CD4-positive, alpha-beta T cell (primary cell): ENCODE results near the gene TRIM3. TPM values are rescaled to one million over a fixed set of nuclear protein-coding genes. Genes with fewer than 3 reads are reported as not detected.

Source experiments
- ATAC-seq: fragments of 200-7000 bp; cut with Tn5 transposase; one replicate; pipeline ENCODE4 v1.10.0; 2022; ENCODE audit warnings: mild to moderate bottlenecking; ENCODE audit not compliant: poor library complexity
- CTCF ChIA-PET: fragments of 350-600 bp; sonication (Branson Sonifier 250); formaldehyde crosslinking; loops from one replicate; lab custom pipeline; 2021; ENCODE audit warnings: antibody characterized with exemption, inconsistent platforms; lab: Charles Lee
- POLR2A ChIA-PET: fragments of 350-600 bp; sonication (Branson Sonifier 250); formaldehyde crosslinking; loops from one replicate; lab custom pipeline; 2021; ENCODE audit warnings: antibody characterized with exemption, inconsistent platforms; lab: Charles Lee
- DNase-seq, 14 experiments: peaks; one replicate each; pipeline ENCODE4 v3.0.0-alpha.2; 2013 to 2020; ENCODE audit warnings: mixed read lengths in 2 of 14
- H3K27ac ChIP-seq, 2 donors: one replicate each; pipeline versions ENCODE4 v1.5.1 to v1.7.0; 2013; ENCODE audit warnings: low read length in 2 of 2, low read depth in 1 of 2, mild to moderate bottlenecking in 1 of 2
- H3K27me3 ChIP-seq, 2 experiments: 1 replicate in 1 of 2; 2 replicates in 1 of 2; pipeline versions ENCODE4 v1.6.1 to v1.7.0; 2013; ENCODE audit warnings: low read length in 2 of 2, control low read depth in 1 of 2, mild to moderate bottlenecking in 1 of 2, moderate library complexity in 1 of 2; ENCODE audit not compliant: insufficient read depth in 2 of 2, control insufficient read depth in 1 of 2
- H3K36me3 ChIP-seq: one replicate; pipeline ENCODE4 v1.6.1; 2013; ENCODE audit warnings: low read length, control low read depth; ENCODE audit not compliant: insufficient read depth
- H3K4me1 ChIP-seq: one replicate; pipeline ENCODE4 v1.6.1; 2013; ENCODE audit warnings: low read length, control low read depth; ENCODE audit not compliant: insufficient read depth
- H3K4me3 ChIP-seq: one replicate; pipeline ENCODE4 v1.5.1; 2013; ENCODE audit warnings: mild to moderate bottlenecking, low read length, moderate library complexity
- H3K9me3 ChIP-seq, 2 experiments: 1 replicate in 1 of 2; 2 replicates in 1 of 2; pipeline versions ENCODE4 v1.6.1 to v1.7.0; 2013; ENCODE audit warnings: low read length in 2 of 2, mild to moderate bottlenecking in 2 of 2, control low read depth in 1 of 2, moderate library complexity in 1 of 2; ENCODE audit not compliant: control insufficient read depth in 1 of 2, insufficient read depth in 1 of 2
- H3K27ac Mint-ChIP-seq: one replicate; pipeline ENCODE4 v1.8.0; 2020; ENCODE audit warnings: mixed read lengths
- H3K27me3 Mint-ChIP-seq: one replicate; pipeline ENCODE4 v1.8.0; 2021; ENCODE audit warnings: mixed read lengths
- H3K36me3 Mint-ChIP-seq: one replicate; pipeline ENCODE4 v1.8.0; 2021; ENCODE audit warnings: low read depth, mixed read lengths
- H3K4me1 Mint-ChIP-seq: one replicate; pipeline ENCODE4 v1.8.0; 2021; ENCODE audit warnings: low read depth, mixed read lengths
- H3K4me3 Mint-ChIP-seq: one replicate; pipeline ENCODE4 v1.8.0; 2020; ENCODE audit warnings: mild to moderate bottlenecking, mixed read lengths
- H3K9me3 Mint-ChIP-seq: one replicate; pipeline ENCODE4 v1.8.0; 2020; ENCODE audit warnings: mixed read lengths
- intact Hi-C, 2 experiments: fragments of 100-400 bp; cut with DNase I in 1 of 2; cut with micrococcal nuclease in 1 of 2; formaldehyde crosslinking; loops; one replicate each; pipeline versions ENCODE4 v1.15.1 to v1.9.0; 2023 to 2025; cut with DNase I, micrococcal nuclease
- total RNA-seq, 174 experiments: library from RNA in 2 of 174; stranded (reverse) in 2 of 174; gene quantifications; one replicate each; pipeline ENCODE4 v1.2.3 and lab custom pipeline; 2021 to 2026
- TF ChIP-seq, protein P1 (sequence below): fragments of 200-600 bp; IDR thresholded peaks from one replicate; pipeline ENCODE4 v1.8.0; 2022; ENCODE audit warnings: antibody characterized with exemption, mild to moderate bottlenecking

Gene TRIM3
- total RNA-seq, 2 experiments from 2014 or later: 16.4 to 16.6 TPM

DNA sequence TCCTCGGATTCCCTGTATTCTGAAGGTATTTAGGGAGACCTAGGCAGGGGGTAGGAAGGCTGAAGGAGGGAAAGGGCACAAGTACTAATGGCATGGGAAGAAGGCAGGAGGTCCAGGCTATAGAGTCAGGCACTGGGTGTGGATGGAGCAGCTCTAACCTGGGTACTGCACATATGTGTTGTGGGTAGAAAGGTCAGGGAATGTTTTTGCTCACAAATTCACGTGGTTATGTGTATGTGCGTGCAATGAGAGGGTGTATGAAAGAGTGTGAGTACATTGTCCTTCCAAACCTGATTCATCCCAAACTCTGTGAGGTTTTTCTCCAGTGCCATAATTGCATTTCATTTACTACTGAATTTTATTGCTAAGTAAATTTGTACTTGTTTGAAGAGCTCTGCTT lies 46.5 kb upstream of the TRIM3 start:
- no peak for DNase-seq
- no peak overlapping the region for H3K27ac ChIP-seq
- ChIA-PET CTCF (no interaction called here), POLR2A (no interaction called here)
- peaks cover 28% of the 10 kb centered on the region for H3K36me3 ChIP-seq
- no peak overlapping the region for H3K4me3 ChIP-seq
- H3K4me1 ChIP-seq: no peaks in the 10 kb centered on the region
- no peak for ATAC-seq
- Mint-ChIP-seq H3K4me3 (no peak overlapping the region), H3K27me3 (no peaks in the 10 kb centered on the region), H3K36me3 (peaks cover 76% of the 10 kb centered on the region), H3K9me3 (no peaks in the 10 kb centered on the region), H3K27ac (no peak overlapping the region), H3K4me1 (no peaks in the 10 kb centered on the region)
- TF ChIP-seq, protein P1, sequence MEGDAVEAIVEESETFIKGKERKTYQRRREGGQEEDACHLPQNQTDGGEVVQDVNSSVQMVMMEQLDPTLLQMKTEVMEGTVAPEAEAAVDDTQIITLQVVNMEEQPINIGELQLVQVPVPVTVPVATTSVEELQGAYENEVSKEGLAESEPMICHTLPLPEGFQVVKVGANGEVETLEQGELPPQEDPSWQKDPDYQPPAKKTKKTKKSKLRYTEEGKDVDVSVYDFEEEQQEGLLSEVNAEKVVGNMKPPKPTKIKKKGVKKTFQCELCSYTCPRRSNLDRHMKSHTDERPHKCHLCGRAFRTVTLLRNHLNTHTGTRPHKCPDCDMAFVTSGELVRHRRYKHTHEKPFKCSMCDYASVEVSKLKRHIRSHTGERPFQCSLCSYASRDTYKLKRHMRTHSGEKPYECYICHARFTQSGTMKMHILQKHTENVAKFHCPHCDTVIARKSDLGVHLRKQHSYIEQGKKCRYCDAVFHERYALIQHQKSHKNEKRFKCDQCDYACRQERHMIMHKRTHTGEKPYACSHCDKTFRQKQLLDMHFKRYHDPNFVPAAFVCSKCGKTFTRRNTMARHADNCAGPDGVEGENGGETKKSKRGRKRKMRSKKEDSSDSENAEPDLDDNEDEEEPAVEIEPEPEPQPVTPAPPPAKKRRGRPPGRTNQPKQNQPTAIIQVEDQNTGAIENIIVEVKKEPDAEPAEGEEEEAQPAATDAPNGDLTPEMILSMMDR: no peak
- intact Hi-C loops: no loop called here
- H3K27me3 ChIP-seq: no peaks in the 10 kb centered on the region
- no peaks in the 10 kb centered on the region for H3K9me3 ChIP-seq

DNA sequence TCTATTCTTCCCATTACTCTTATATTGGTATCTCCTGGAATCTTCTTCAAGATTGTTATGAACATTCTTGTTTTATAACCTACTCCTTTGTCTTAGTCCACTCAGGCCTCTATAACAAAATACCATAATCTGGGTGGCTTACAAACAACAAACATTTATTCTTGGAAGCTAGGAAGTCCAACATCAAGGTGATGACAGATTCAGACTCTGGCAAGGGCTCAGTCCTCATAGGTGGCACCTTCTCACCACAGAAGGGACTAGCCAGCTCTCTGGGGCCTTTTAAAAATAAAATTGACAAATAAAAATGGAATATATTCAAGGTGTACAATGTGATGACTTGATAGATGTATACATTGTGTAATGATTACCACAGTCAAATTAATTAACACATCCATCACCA lies 43.1 kb upstream of the TRIM3 start:
- no peaks in the 10 kb centered on the region for H3K4me1 ChIP-seq
- POLR2A ChIA-PET: no interaction called here
- Mint-ChIP-seq H3K9me3 (no peaks in the 10 kb centered on the region), H3K4me3 (no peak overlapping the region), H3K4me1 (no peaks in the 10 kb centered on the region), H3K27me3 (no peaks in the 10 kb centered on the region), H3K36me3 (peaks cover 85% of the 10 kb centered on the region), H3K27ac (no peak overlapping the region)
- no peak overlapping the region for H3K4me3 ChIP-seq
- CTCF ChIA-PET: no interaction called here
- TF ChIP-seq, protein P1: no peak
- intact Hi-C loops: no loop called here
- H3K27ac ChIP-seq: no peak overlapping the region
- H3K27me3 ChIP-seq: no peaks in the 10 kb centered on the region
- H3K36me3 ChIP-seq: peaks cover 44% of the 10 kb centered on the region
- no peaks in the 10 kb centered on the region for H3K9me3 ChIP-seq
- DNase-seq (no peak), ATAC-seq (no peak)

DNA sequence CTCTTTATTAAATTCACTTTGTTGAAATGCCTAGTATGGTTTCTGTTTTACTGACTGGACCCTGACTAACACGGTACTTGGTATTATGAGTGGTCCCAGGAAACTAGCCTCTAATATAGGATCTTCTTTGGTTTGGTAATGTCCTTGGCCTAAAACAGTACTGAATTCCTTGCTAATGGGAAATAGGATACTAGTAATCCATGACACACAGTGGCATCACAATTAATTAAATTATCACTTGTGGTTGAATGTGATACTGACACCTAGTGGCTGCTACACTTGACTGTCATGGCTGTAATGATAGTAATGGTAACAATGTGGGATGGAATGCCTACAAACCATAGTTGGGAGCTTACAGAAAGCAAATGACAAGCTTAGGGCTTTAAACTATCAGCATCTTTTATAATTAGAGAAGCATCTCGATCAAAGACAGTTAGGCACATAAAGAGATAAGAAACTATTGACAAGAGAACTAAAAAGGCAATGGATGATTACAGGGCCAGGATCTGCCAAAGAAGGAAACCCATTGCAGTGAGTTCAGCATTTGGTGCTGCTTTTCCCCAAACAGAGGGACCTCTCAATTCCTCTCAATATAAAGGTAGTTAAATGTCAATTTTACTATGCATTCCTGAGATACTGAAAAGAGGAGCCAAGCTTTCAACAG lies 32.0 kb upstream of the TRIM3 start:
- ChIA-PET POLR2A (interaction anchor here (2.1 kb wide), 1 partner anchor 127 kb away, joined by 6 read pairs; no protein-coding TSS in a partner anchor), CTCF (interaction anchor here (0.7 to 5.5 kb wide), 6 partner anchors 9 to 129 kb away, joined by 3 to 27 read pairs (median 4); no protein-coding TSS in a partner anchor)
- ATAC-seq (peak; percentile 59), DNase-seq (peak in 4 of 14 experiments; percentile 29 to 66 (median 57))
- Histone ChIP-seq H3K9me3 (no peaks in the 10 kb centered on the region), H3K27ac (no peak overlapping the region), H3K4me3 (no peak overlapping the region), H3K36me3 (peaks cover 32% of the 10 kb centered on the region), H3K4me1 (no peaks in the 10 kb centered on the region), H3K27me3 (no peaks in the 10 kb centered on the region)
- H3K4me3 Mint-ChIP-seq: no peak overlapping the region
- H3K36me3 Mint-ChIP-seq: peaks cover 57% of the 10 kb centered on the region
- H3K9me3 Mint-ChIP-seq: no peaks in the 10 kb centered on the region
- TF ChIP-seq, protein P1: peak; percentile 77
- no peak overlapping the region for H3K27ac Mint-ChIP-seq
- intact Hi-C loops: loop anchor here (1.0 to 5.0 kb wide), 3 partner anchors 63 to 208 kb away; no protein-coding TSS in a partner anchor
- H3K4me1 Mint-ChIP-seq: peaks cover 5% of the 10 kb centered on the region
- no peaks in the 10 kb centered on the region for H3K27me3 Mint-ChIP-seq
